SK-N-SH (cell line): ENCODE measurements around the gene SYAP1. TPM values are rescaled to one million over a fixed set of nuclear protein-coding genes. Genes with fewer than 3 reads are reported as not detected.

ENCODE experiments used
- CTCF ChIA-PET: fragments of 300-600, 350-600 bp; formaldehyde crosslinking; extraction: SDS; loops from one replicate; lab custom pipeline; 2021; lab: Yijun Ruan, JAX
- POLR2A ChIA-PET: fragments of 350-600 bp; sonication (Branson Sonifier 250); formaldehyde crosslinking; extraction: SDS; loops from one replicate; lab custom pipeline; 2020; ENCODE audit warnings: antibody characterized with exemption, inconsistent platforms; lab: Yijun Ruan, JAX
- DNase-seq: peaks from one replicate; pipeline ENCODE4 v3.0.0; 2012
- H2AFZ ChIP-seq: fragments of 200-600 bp; sonication (generic); 2 replicates; pipeline ENCODE4 v1.8.1; 2016; ENCODE audit warnings: antibody characterized with exemption, mild to moderate bottlenecking, low read depth
- H3F3A ChIP-seq: fragments of 200-600 bp; sonication (generic); replicated peaks from 2 replicates; pipeline ENCODE3; 2016; ENCODE audit warnings: antibody characterized with exemption, mild to moderate bottlenecking; ENCODE audit not compliant: insufficient read depth
- H3K27ac ChIP-seq, 2 experiments: fragments of 200-500 bp in 1 of 2; fragments of 200-600 bp in 1 of 2; sonication (Bioruptor generic) in 1 of 2; sonication (generic), shearing (Covaris generic) in 1 of 2; 2 replicates each; pipeline versions ENCODE4 v1.5.1 to v1.6.1; 2014 to 2016; ENCODE audit warnings: low read depth in 2 of 2, inconsistent platforms in 1 of 2, low read length in 1 of 2, mild to moderate bottlenecking in 1 of 2, mixed read lengths in 1 of 2
- H3K27me3 ChIP-seq: fragments of 200-600 bp; sonication (generic), shearing (Covaris generic); 2 replicates; pipeline ENCODE4 v1.6.1; 2016; ENCODE audit warnings: mixed run types; ENCODE audit not compliant: insufficient read depth
- H3K36me3 ChIP-seq, 2 experiments: fragments of 200-500 bp in 1 of 2; fragments of 200-600 bp in 1 of 2; sonication (Bioruptor generic) in 1 of 2; sonication (generic) in 1 of 2; replicated peaks in 1 of 2; 2 replicates each; pipeline versions ENCODE3 to v1.5.1; 2014 to 2016; ENCODE audit warnings: low read length in 1 of 2, mild to moderate bottlenecking in 1 of 2; ENCODE audit not compliant: insufficient read depth in 2 of 2, control insufficient read depth in 1 of 2
- H3K4me1 ChIP-seq, 2 experiments: fragments of 200-500 bp in 1 of 2; fragments of 200-600 bp in 1 of 2; sonication (Bioruptor generic) in 1 of 2; sonication (generic), shearing (Covaris generic) in 1 of 2; 2 replicates each; pipeline versions ENCODE4 v1.5.1 to v1.6.1; 2014 to 2016; ENCODE audit warnings: low read depth in 1 of 2, low read length in 1 of 2, mixed run types in 1 of 2; ENCODE audit not compliant: insufficient read depth in 2 of 2, control insufficient read depth in 1 of 2
- H3K4me2 ChIP-seq: fragments of 200-600 bp; sonication (generic), shearing (Covaris generic); 2 replicates; pipeline ENCODE4 v1.6.1; 2017; ENCODE audit warnings: mixed run types
- H3K4me3 ChIP-seq, 2 experiments: fragments of 200-500 bp in 1 of 2; fragments of 200-600 bp in 1 of 2; sonication (Bioruptor generic) in 1 of 2; sonication (generic), shearing (Covaris generic) in 1 of 2; 2 replicates each; pipeline versions ENCODE4 v1.5.1 to v1.8.1; 2014 to 2016; ENCODE audit warnings: low read depth in 2 of 2, inconsistent platforms in 1 of 2, low read length in 1 of 2, mild to moderate bottlenecking in 1 of 2, mixed read lengths in 1 of 2, moderate library complexity in 1 of 2
- H3K79me2 ChIP-seq: fragments of 200-600 bp; sonication (generic); 2 replicates; pipeline ENCODE4 v1.8.1; 2017; ENCODE audit warnings: mild to moderate bottlenecking; ENCODE audit not compliant: insufficient read depth
- H3K9ac ChIP-seq: fragments of 200-600 bp; sonication (generic); 2 replicates; pipeline ENCODE4 v1.6.1; 2017; ENCODE audit warnings: mixed run types
- H3K9me2 ChIP-seq: fragments of 200-600 bp; sonication (generic); 2 replicates; pipeline ENCODE4 v1.6.1; 2017; ENCODE audit warnings: mixed run types
- H3K9me3 ChIP-seq: fragments of 200-600 bp; sonication (generic); 2 replicates; pipeline ENCODE4 v1.6.1; 2017; ENCODE audit warnings: mixed run types, mild to moderate bottlenecking, moderate library complexity
- H4K20me1 ChIP-seq: fragments of 200-600 bp; sonication (generic); 2 replicates; pipeline ENCODE4 v1.6.1; 2017; ENCODE audit warnings: mild to moderate bottlenecking, mixed run types; ENCODE audit not compliant: insufficient read depth
- ELF1 ChIP-seq: IDR thresholded peaks from 2 replicates; pipeline ENCODE4 v1.4.0; 2012
- FOSL2 ChIP-seq: IDR thresholded peaks from 2 replicates; pipeline ENCODE4 v1.4.0; 2012; ENCODE audit warnings: low read depth, mild to moderate bottlenecking, moderate library complexity, borderline replicate concordance
- GABPA ChIP-seq: IDR thresholded peaks from 2 replicates; pipeline ENCODE4 v1.4.0; 2012; ENCODE audit warnings: low read depth, mild to moderate bottlenecking
- NRF1 ChIP-seq: IDR thresholded peaks from 2 replicates; pipeline ENCODE4 v1.6.1; 2012; ENCODE audit warnings: low read depth, mild to moderate bottlenecking, low read length
- POLR2AphosphoS5 ChIP-seq: IDR thresholded peaks from 2 replicates; pipeline ENCODE4 v1.6.1; 2012; ENCODE audit warnings: low read depth, low read length
- RCOR1 ChIP-seq: fragments of 150-350 bp; IDR thresholded peaks from 2 replicates; pipeline ENCODE4 v1.6.1; 2017; ENCODE audit warnings: antibody characterized with exemption, low read length
- RFX5 ChIP-seq: IDR thresholded peaks from 2 replicates; pipeline ENCODE4 v1.6.1; 2012; ENCODE audit warnings: mild to moderate bottlenecking, improper control_type of control experiment, low read length
- SIN3A ChIP-seq: IDR thresholded peaks from 2 replicates; pipeline ENCODE4 v1.6.1; 2012; ENCODE audit warnings: low read depth, mild to moderate bottlenecking, low read length, moderate library complexity, borderline replicate concordance
- WGBS: methylation state at CpG from one replicate; pipeline ENCODE4 v1.1.6; 2017; ENCODE audit warnings: low lambda C conversion rate; 5-methylcytosine and 5-hydroxymethylcytosine counted together
- polyA plus RNA-seq, 3 experiments: library from polyadenylated mRNA; depleted of rRNA; stranded (reverse); fragments of >200 nt; gene quantifications; 2 replicates each; pipeline ENCODE4 v1.2.3, GENCODE V29; 2012
- TF ChIP-seq, protein P1 (sequence below): IDR thresholded peaks from 2 replicates; pipeline ENCODE4 v1.6.1; 2012; ENCODE audit warnings: mild to moderate bottlenecking, low read depth, low read length, moderate library complexity

Gene SYAP1
- polyA plus RNA-seq, 1 of the 3 experiments (the other 2 are of a cell fraction) = 11.9 TPM

GRCh38 chrX:16683007-16683664 is 36.3 kb upstream of the SYAP1 start:
- H3F3A ChIP-seq = peaks cover 5% of the 10 kb centered on the region
- DNase-seq = no peak
- no peaks in the 10 kb centered on the region; the same call in 1 of the 2 replicates for H3K79me2 ChIP-seq
- H3K4me3 ChIP-seq = no peak overlapping the region
- H4K20me1 ChIP-seq = no peaks in the 10 kb centered on the region
- no peak overlapping the region for H3K9ac ChIP-seq
- no peaks in the 10 kb centered on the region for H3K27me3 ChIP-seq
- no peaks in the 10 kb centered on the region for H3K9me3 ChIP-seq
- H3K36me3 ChIP-seq = peaks cover 15 to 41% of the 10 kb centered on the region in 2 experiments
- ChIA-PET CTCF (interaction anchor here (1.3 to 6.9 kb wide), 2 partner anchors 13 to 246 kb away, joined by 3 to 37 read pairs; no protein-coding TSS in a partner anchor), POLR2A (interaction anchor here (0.5 kb wide), 1 partner anchor 916 kb away, joined by 3 read pairs; no protein-coding TSS in a partner anchor)
- TF ChIP-seq, protein P1, sequence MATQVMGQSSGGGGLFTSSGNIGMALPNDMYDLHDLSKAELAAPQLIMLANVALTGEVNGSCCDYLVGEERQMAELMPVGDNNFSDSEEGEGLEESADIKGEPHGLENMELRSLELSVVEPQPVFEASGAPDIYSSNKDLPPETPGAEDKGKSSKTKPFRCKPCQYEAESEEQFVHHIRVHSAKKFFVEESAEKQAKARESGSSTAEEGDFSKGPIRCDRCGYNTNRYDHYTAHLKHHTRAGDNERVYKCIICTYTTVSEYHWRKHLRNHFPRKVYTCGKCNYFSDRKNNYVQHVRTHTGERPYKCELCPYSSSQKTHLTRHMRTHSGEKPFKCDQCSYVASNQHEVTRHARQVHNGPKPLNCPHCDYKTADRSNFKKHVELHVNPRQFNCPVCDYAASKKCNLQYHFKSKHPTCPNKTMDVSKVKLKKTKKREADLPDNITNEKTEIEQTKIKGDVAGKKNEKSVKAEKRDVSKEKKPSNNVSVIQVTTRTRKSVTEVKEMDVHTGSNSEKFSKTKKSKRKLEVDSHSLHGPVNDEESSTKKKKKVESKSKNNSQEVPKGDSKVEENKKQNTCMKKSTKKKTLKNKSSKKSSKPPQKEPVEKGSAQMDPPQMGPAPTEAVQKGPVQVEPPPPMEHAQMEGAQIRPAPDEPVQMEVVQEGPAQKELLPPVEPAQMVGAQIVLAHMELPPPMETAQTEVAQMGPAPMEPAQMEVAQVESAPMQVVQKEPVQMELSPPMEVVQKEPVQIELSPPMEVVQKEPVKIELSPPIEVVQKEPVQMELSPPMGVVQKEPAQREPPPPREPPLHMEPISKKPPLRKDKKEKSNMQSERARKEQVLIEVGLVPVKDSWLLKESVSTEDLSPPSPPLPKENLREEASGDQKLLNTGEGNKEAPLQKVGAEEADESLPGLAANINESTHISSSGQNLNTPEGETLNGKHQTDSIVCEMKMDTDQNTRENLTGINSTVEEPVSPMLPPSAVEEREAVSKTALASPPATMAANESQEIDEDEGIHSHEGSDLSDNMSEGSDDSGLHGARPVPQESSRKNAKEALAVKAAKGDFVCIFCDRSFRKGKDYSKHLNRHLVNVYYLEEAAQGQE = no peak
- no peak for TF ChIP-seq GABPA
- TF ChIP-seq POLR2AphosphoS5 = no peak
- no peak for TF ChIP-seq NRF1
- TF ChIP-seq ELF1 = no peak
- no peak for TF ChIP-seq SIN3A
- no peak for TF ChIP-seq RFX5
- TF ChIP-seq RCOR1 = no peak
- H3K4me2 ChIP-seq = no peak overlapping the region
- H2AFZ ChIP-seq = no peak overlapping the region
- 76% methylated on average over 6 of the region's 7 CpGs for WGBS
- no peaks in the 10 kb centered on the region for H3K9me2 ChIP-seq
- no peak overlapping the region for H3K27ac ChIP-seq
- H3K4me1 ChIP-seq = no peaks in the 10 kb centered on the region

DNA sequence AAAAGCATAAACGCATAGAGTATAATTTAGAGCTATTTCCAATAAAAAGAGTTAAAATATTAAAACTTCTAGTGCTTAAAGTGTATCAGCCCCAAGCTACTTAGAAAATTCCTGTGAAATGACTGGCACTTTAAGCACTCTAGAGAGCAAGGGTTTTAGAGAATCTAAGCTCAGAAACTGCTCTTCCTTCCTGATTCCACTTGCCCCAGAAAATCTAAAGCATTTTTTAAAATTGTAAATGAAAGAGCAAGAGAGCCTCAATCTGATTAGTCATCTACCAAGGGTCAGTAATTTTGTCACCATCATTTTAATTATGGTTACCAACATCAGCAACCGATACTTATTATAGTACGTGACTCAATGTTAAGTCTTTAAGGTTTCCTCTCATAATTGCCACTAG is 31.9 kb upstream of the SYAP1 start:
- Histone ChIP-seq H3K4me2 (no peak overlapping the region), H4K20me1 (no peaks in the 10 kb centered on the region), H3K9ac (no peak overlapping the region), H3K27me3 (no peaks in the 10 kb centered on the region), H3K79me2 (no peaks in the 10 kb centered on the region; the same call in 1 of the 2 replicates), H3K9me3 (no peaks in the 10 kb centered on the region), H3K4me1 (no peaks in the 10 kb centered on the region), H2AFZ (no peak overlapping the region), H3F3A (peaks cover 11% of the 10 kb centered on the region), H3K27ac (peak overlapping the region in 1 of 2 experiments; percentile 27; a peak in 2 of 4 replicates), H3K9me2 (no peaks in the 10 kb centered on the region), H3K36me3 (peaks cover 9 to 44% of the 10 kb centered on the region in 2 experiments), H3K4me3 (no peak overlapping the region)
- DNase-seq = no peak
- no peak for TF ChIP-seq NRF1
- TF ChIP-seq FOSL2 = 0 out of 2 replicates have a peak, but pooled peaks have one; percentile 12
- 77% methylated on average over 3 of the region's 3 CpGs for WGBS
- ChIA-PET CTCF (interaction anchor here (1.2 to 6.9 kb wide), 2 partner anchors 9 to 15 kb away, joined by 4 to 37 read pairs; no protein-coding TSS in a partner anchor), POLR2A (no interaction called here)
